Psoas muscle (tissue), 8 donors: ENCODE results near the gene CHCT1. TPM values are rescaled to one million over a fixed set of nuclear protein-coding genes. Genes with fewer than 3 reads are reported as not detected.
A peak's percentile ranks its signal among the peaks of the same experiment; 100 is the strongest.

ENCODE experiments used
- ATAC-seq, 4 donors: fragments of 200-7000 bp; cut with Tn5 transposase; one replicate each; pipeline ENCODE4 v1.9.1; 2020; ENCODE audit warnings: moderate library complexity in 3 of 4, mild to moderate bottlenecking in 2 of 4
- DNase-seq, 2 donors: peaks; one replicate each; pipeline ENCODE4 v3.0.0-alpha.2; 2020
- H3K27ac ChIP-seq: fragments of 200-600 bp; one replicate; pipeline ENCODE4 v1.8.0; 2022
- H3K27me3 ChIP-seq, 3 donors: fragments of 200-600 bp in 1 of 3; one replicate each; pipeline versions ENCODE4 v1.6.1 to v1.8.0; 2013 to 2022; ENCODE audit warnings: low read length in 2 of 3, mild to moderate bottlenecking in 2 of 3, moderate library complexity in 1 of 3; ENCODE audit not compliant: insufficient read depth in 3 of 3
- H3K36me3 ChIP-seq, 2 donors: fragments of 200-600 bp in 1 of 2; one replicate each; pipeline versions ENCODE4 v1.6.1 to v1.8.0; 2013 to 2022; ENCODE audit warnings: low read depth in 1 of 2, mild to moderate bottlenecking in 1 of 2, moderate library complexity in 1 of 2; ENCODE audit not compliant: insufficient read depth in 1 of 2
- H3K4me1 ChIP-seq: fragments of 200-600 bp; one replicate; pipeline ENCODE4 v1.8.0; 2022
- H3K4me3 ChIP-seq: fragments of 200-600 bp; one replicate; pipeline ENCODE4 v1.8.0; 2022; ENCODE audit warnings: mild to moderate bottlenecking
- H3K9me3 ChIP-seq: fragments of 200-600 bp; one replicate; pipeline ENCODE4 v1.8.0; 2022
- CTCF ChIP-seq: fragments of 200-600 bp; IDR thresholded peaks from one replicate; pipeline ENCODE4 v1.8.0; 2022; ENCODE audit warnings: antibody characterized with exemption
- WGBS, 3 donors: extraction: QIAGEN DNeasy Blood & Tissue Kit; methylation state at CpG; one replicate each; pipeline versions ENCODE4 v1.1.6 to v1.1.7; 2013; 5-methylcytosine and 5-hydroxymethylcytosine counted together
- intact Hi-C, 2 donors: fragments of 100-400 bp; cut with DNase I; formaldehyde crosslinking; loops; one replicate each; pipeline versions ENCODE4 v1.11.0 to v1.14.2; 2022
- polyA plus RNA-seq, 3 donors: library from polyadenylated mRNA; stranded (reverse); fragments of 200-250 nt; gene quantifications; one replicate each; pipeline ENCODE4 v1.2.3, GENCODE V29; 2013
- total RNA-seq, 4 donors: library from RNA; stranded (reverse); fragmentation: NEBNext Ultra II Directional in 2 of 4; extraction: Animal tissue kit (Norgen Biotek cat#: 25700) in 2 of 4; gene quantifications; one replicate each; pipeline versions ENCODE4 v1.2.1 to v1.2.4, GENCODE V29; 2021 to 2023
- donor health status: healthy with polysubstance abuse.
- donor health status: DM: no; HTN: no; CAD: no; lungs with moderate emphysema.
- donor health status: Bipolar disorder and iron deficiency.
- donor health status: healthy.
- donor health status: DM: yes; HTN: yes; CAD: no.
- donor health status: DM: no; HTN: no; CAD: no.
- donor health status: DM: no; HTN: no; CAD: no.
- donor health status: DM: yes; HTN: yes; CAD: no.

The CHCT1 gene
- total and polyA plus RNA-seq, 7 donors = 0.05 to 0.67 TPM; not detected in 5

GRCh38 chr17:60398227-60398959, 23.9 kb upstream of the CHCT1 start:
- Histone ChIP-seq H3K36me3 (no peaks in the 10 kb centered on the region), H3K9me3 (no peaks in the 10 kb centered on the region), H3K27me3 (no peaks in the 10 kb centered on the region), H3K4me3 (no peak overlapping the region), H3K27ac (no peak overlapping the region), H3K4me1 (peaks cover 2% of the 10 kb centered on the region)
- intact Hi-C loops = no loop called here
- DNase-seq (no peak), ATAC-seq (no peak)
- no peak for TF ChIP-seq CTCF
- 71 to 85% (median 72%) methylated on average over 3 of the region's 3 CpGs for WGBS, 3 donors

GRCh38 chr17:60401819-60402218, 20.5 kb upstream of the CHCT1 start:
- Histone ChIP-seq H3K27ac (no peak overlapping the region), H3K36me3 (no peaks in the 10 kb centered on the region), H3K9me3 (no peaks in the 10 kb centered on the region), H3K4me1 (peaks cover 20% of the 10 kb centered on the region), H3K4me3 (no peak overlapping the region), H3K27me3 (no peaks in the 10 kb centered on the region)
- DNase-seq = no peak
- TF ChIP-seq CTCF = no peak
- intact Hi-C loops = no loop called here
- no peak for ATAC-seq

- H3K9me3 ChIP-seq = no peaks in the 10 kb centered on the region
- H3K27me3 ChIP-seq = no peaks in the 10 kb centered on the region
- H3K36me3 ChIP-seq = no peaks in the 10 kb centered on the region
- H3K27ac ChIP-seq = peak overlapping the region; percentile 85
- no peak for ATAC-seq
- peaks cover 20% of the 10 kb centered on the region for H3K4me1 ChIP-seq
- 81 to 91% (median 82%) methylated on average over 3 of the region's 3 CpGs for WGBS, 3 donors
- no peak for DNase-seq
- intact Hi-C loops = no loop called here
- no peak for TF ChIP-seq CTCF
- H3K4me3 ChIP-seq = no peak overlapping the region
Measured at GRCh38 chr17:60403523-60403810, 18.8 kb upstream of the CHCT1 start.

- no peaks in the 10 kb centered on the region for H3K9me3 ChIP-seq
- 76 to 82% (median 79%) methylated on average over 6 of the region's 6 CpGs for WGBS, 3 donors
- H3K27ac ChIP-seq = peak overlapping the region; percentile 85
- intact Hi-C loops = no loop called here
- H3K27me3 ChIP-seq = no peaks in the 10 kb centered on the region
- no peak overlapping the region for H3K4me3 ChIP-seq
- no peak for DNase-seq
- H3K36me3 ChIP-seq = no peaks in the 10 kb centered on the region
- ATAC-seq = no peak
- H3K4me1 ChIP-seq = peaks cover 20% of the 10 kb centered on the region
- TF ChIP-seq CTCF = no peak
Measured at GRCh38 chr17:60403962-60404361, 18.3 kb upstream of the CHCT1 start.

- no peaks in the 10 kb centered on the region for H3K27me3 ChIP-seq
- no peak for ATAC-seq
- 77 to 89% (median 78%) methylated on average over 3 of the region's 3 CpGs for WGBS, 3 donors
- intact Hi-C loops = no loop called here
- no peak overlapping the region for H3K27ac ChIP-seq
- H3K4me1 ChIP-seq = peaks cover 20% of the 10 kb centered on the region
- no peaks in the 10 kb centered on the region for H3K36me3 ChIP-seq
- no peak for TF ChIP-seq CTCF
- no peak for DNase-seq
- no peaks in the 10 kb centered on the region for H3K9me3 ChIP-seq
- no peak overlapping the region for H3K4me3 ChIP-seq
Measured at GRCh38 chr17:60406887-60407286, 15.4 kb upstream of the CHCT1 start.
